Measurements from ENCODE around the gene INPP5F. TPM values are rescaled to one million over a fixed set of nuclear protein-coding genes. Genes with fewer than 3 reads are reported as not detected.

INPP5F gene
- total RNA-seq, 2 experiments from 2014 or later: 17.4 to 32.0 TPM

GRCh38 chr10:119806334-119807130, 80.7 kb downstream of the INPP5F start:
- Mint-ChIP-seq H3K9me3 (ENCODE audit: low read depth) (no peaks in the 10 kb centered on the region), H3K27me3 (no peaks in the 10 kb centered on the region), H3K4me3 (no peak overlapping the region), H3K36me3 (peaks cover 10% of the 10 kb centered on the region), H3K4me1 (peaks cover 17% of the 10 kb centered on the region), H3K27ac (no peak overlapping the region)
- CTCF ChIA-PET: no interaction called here
- ATAC-seq: no peak
- no peak for DNase-seq

- CTCF ChIA-PET: interaction anchor here (0.6 to 0.7 kb wide), 2 partner anchors 697 to 1574 kb away, joined by 3 to 4 read pairs; no protein-coding TSS in a partner anchor
- DNase-seq (peak; percentile 51), ATAC-seq (peak; percentile 76)
- H3K9me3 Mint-ChIP-seq (ENCODE audit: low read depth): no peaks in the 10 kb centered on the region
- H3K36me3 Mint-ChIP-seq: peaks cover 10% of the 10 kb centered on the region
- H3K27me3 Mint-ChIP-seq: no peaks in the 10 kb centered on the region
- H3K4me1 Mint-ChIP-seq: peaks cover 11% of the 10 kb centered on the region
- peak overlapping the region; percentile 7 for H3K27ac Mint-ChIP-seq
- H3K4me3 Mint-ChIP-seq: no peak overlapping the region
Observed at GRCh38 chr10:119807960-119808697, 82.3 kb downstream of the INPP5F start.

- H3K27ac Mint-ChIP-seq: no peak overlapping the region
- no peak overlapping the region for H3K4me3 Mint-ChIP-seq
- ATAC-seq (no peak), DNase-seq (no peak)
- H3K27me3 Mint-ChIP-seq: no peaks in the 10 kb centered on the region
- peaks cover 11% of the 10 kb centered on the region for H3K36me3 Mint-ChIP-seq
- CTCF ChIA-PET: interaction anchor here (1.0 to 1.5 kb wide), 3 partner anchors 11 to 60 kb away, joined by 3 to 4 read pairs (median 4); no protein-coding TSS in a partner anchor
- no peaks in the 10 kb centered on the region for H3K9me3 Mint-ChIP-seq (ENCODE audit: low read depth)
- H3K4me1 Mint-ChIP-seq: peaks cover 17% of the 10 kb centered on the region
Observed at GRCh38 chr10:119811122-119811521, 85.3 kb downstream of the INPP5F start.

GRCh38 chr10:119812684-119813083, 86.8 kb downstream of the INPP5F start:
- H3K4me3 Mint-ChIP-seq: no peak overlapping the region
- H3K4me1 Mint-ChIP-seq: peaks cover 14% of the 10 kb centered on the region
- H3K27me3 Mint-ChIP-seq: no peaks in the 10 kb centered on the region
- peaks cover 13% of the 10 kb centered on the region for H3K36me3 Mint-ChIP-seq
- H3K27ac Mint-ChIP-seq: no peak overlapping the region
- H3K9me3 Mint-ChIP-seq (ENCODE audit: low read depth): no peaks in the 10 kb centered on the region
- CTCF ChIA-PET: interaction anchor here (0.7 kb wide), 1 partner anchor 123 kb away, joined by 3 read pairs; no protein-coding TSS in a partner anchor
- ATAC-seq (no peak), DNase-seq (no peak)

GRCh38 chr10:119815671-119816070, 89.8 kb downstream of the INPP5F start:
- Mint-ChIP-seq H3K27ac (no peak overlapping the region), H3K27me3 (no peaks in the 10 kb centered on the region), H3K36me3 (peaks cover 12% of the 10 kb centered on the region), H3K4me1 (peaks cover 6% of the 10 kb centered on the region), H3K9me3 (ENCODE audit: low read depth) (no peaks in the 10 kb centered on the region), H3K4me3 (no peak overlapping the region)
- CTCF ChIA-PET: interaction anchor here (1.5 kb wide), 1 partner anchor 13 kb away, joined by 7 read pairs; no protein-coding TSS in a partner anchor
- peak; percentile 9 for ATAC-seq
- no peak for DNase-seq

GRCh38 chr10:119817991-119818888, 92.4 kb downstream of the INPP5F start:
- Mint-ChIP-seq H3K4me3 (no peak overlapping the region), H3K36me3 (peaks cover 12% of the 10 kb centered on the region), H3K27ac (no peak overlapping the region), H3K9me3 (ENCODE audit: low read depth) (no peaks in the 10 kb centered on the region), H3K4me1 (peaks cover 6% of the 10 kb centered on the region), H3K27me3 (no peaks in the 10 kb centered on the region)
- ATAC-seq: no peak
- DNase-seq: no peak
- CTCF ChIA-PET: no interaction called here

- ATAC-seq: no peak
- H3K27ac Mint-ChIP-seq: no peak overlapping the region
- H3K4me3 Mint-ChIP-seq: no peak overlapping the region
- no peaks in the 10 kb centered on the region for H3K9me3 Mint-ChIP-seq (ENCODE audit: low read depth)
- no peak for DNase-seq
- CTCF ChIA-PET: no interaction called here
- H3K4me1 Mint-ChIP-seq: peaks cover 6% of the 10 kb centered on the region
- no peaks in the 10 kb centered on the region for H3K27me3 Mint-ChIP-seq
- H3K36me3 Mint-ChIP-seq: peaks cover 10% of the 10 kb centered on the region
Observed at GRCh38 chr10:119818889-119819270, 93.0 kb downstream of the INPP5F start.

- no peak overlapping the region for H3K4me3 Mint-ChIP-seq
- peaks cover 5% of the 10 kb centered on the region for H3K36me3 Mint-ChIP-seq
- H3K9me3 Mint-ChIP-seq (ENCODE audit: low read depth): no peaks in the 10 kb centered on the region
- H3K4me1 Mint-ChIP-seq: no peaks in the 10 kb centered on the region
- CTCF ChIA-PET: no interaction called here
- no peak overlapping the region for H3K27ac Mint-ChIP-seq
- H3K27me3 Mint-ChIP-seq: no peaks in the 10 kb centered on the region
- no peak for DNase-seq
- no peak for ATAC-seq
Observed at GRCh38 chr10:119821182-119821581, 95.3 kb downstream of the INPP5F start.

- Mint-ChIP-seq H3K4me3 (no peak overlapping the region), H3K36me3 (peaks cover 16% of the 10 kb centered on the region), H3K27ac (no peak overlapping the region), H3K4me1 (no peaks in the 10 kb centered on the region), H3K9me3 (ENCODE audit: low read depth) (no peaks in the 10 kb centered on the region), H3K27me3 (no peaks in the 10 kb centered on the region)
- CTCF ChIA-PET: interaction anchor here (0.8 kb wide), 1 partner anchor 74 kb away, joined by 3 read pairs; no protein-coding TSS in a partner anchor
- DNase-seq (no peak), ATAC-seq (no peak)
Observed at GRCh38 chr10:119824299-119824698, 98.4 kb downstream of the INPP5F start.

- CTCF ChIA-PET: interaction anchor here (1.5 kb wide), 1 partner anchor 76 kb away, joined by 3 read pairs; no protein-coding TSS in a partner anchor
- ATAC-seq (no peak), DNase-seq (no peak)
- Mint-ChIP-seq H3K27ac (no peak overlapping the region), H3K36me3 (peaks cover 30% of the 10 kb centered on the region), H3K27me3 (no peaks in the 10 kb centered on the region), H3K4me3 (no peak overlapping the region), H3K4me1 (no peaks in the 10 kb centered on the region), H3K9me3 (ENCODE audit: low read depth) (no peaks in the 10 kb centered on the region)
Observed at GRCh38 chr10:119826771-119827170, 100.9 kb downstream of the INPP5F start.

GRCh38 chr10:119827430-119827829, 101.6 kb downstream of the INPP5F start:
- H3K36me3 Mint-ChIP-seq: peaks cover 36% of the 10 kb centered on the region
- no peak overlapping the region for H3K4me3 Mint-ChIP-seq
- H3K4me1 Mint-ChIP-seq: no peaks in the 10 kb centered on the region
- H3K27me3 Mint-ChIP-seq: no peaks in the 10 kb centered on the region
- CTCF ChIA-PET: interaction anchor here (1.5 kb wide), 1 partner anchor 77 kb away, joined by 3 read pairs; no protein-coding TSS in a partner anchor
- ATAC-seq (no peak), DNase-seq (no peak)
- no peak overlapping the region for H3K27ac Mint-ChIP-seq
- no peaks in the 10 kb centered on the region for H3K9me3 Mint-ChIP-seq (ENCODE audit: low read depth)

GRCh38 chr10:119829429-119829828, 103.6 kb downstream of the INPP5F start:
- CTCF ChIA-PET: no interaction called here
- peaks cover 52% of the 10 kb centered on the region for H3K36me3 Mint-ChIP-seq

GRCh38 chr10:119830851-119831250, 105.0 kb downstream of the INPP5F start:
- Mint-ChIP-seq H3K4me3 (no peak overlapping the region), H3K27me3 (no peaks in the 10 kb centered on the region), H3K36me3 (peaks cover 66% of the 10 kb centered on the region), H3K27ac (no peak overlapping the region), H3K9me3 (ENCODE audit: low read depth) (peaks cover 2% of the 10 kb centered on the region), H3K4me1 (peaks cover 18% of the 10 kb centered on the region)
- CTCF ChIA-PET: interaction anchor here (1.1 kb wide), 1 partner anchor 80 kb away, joined by 3 read pairs; no protein-coding TSS in a partner anchor
- no peak for DNase-seq
- no peak for ATAC-seq

More at GRCh38 chr10:119829429-119829828, 103.6 kb downstream of the INPP5F start:
- no peak overlapping the region for H3K27ac Mint-ChIP-seq
- no peak overlapping the region for H3K4me3 Mint-ChIP-seq
- H3K9me3 Mint-ChIP-seq (ENCODE audit: low read depth): peaks cover 2% of the 10 kb centered on the region
- ATAC-seq (no peak), DNase-seq (no peak)
- no peaks in the 10 kb centered on the region for H3K27me3 Mint-ChIP-seq
- H3K4me1 Mint-ChIP-seq: peaks cover 9% of the 10 kb centered on the region

All from activated CD8-positive, alpha-beta memory T cell treated with anti-CD3 and anti-CD28 coated beads, Interleukin-2, amount 10 ng/mL, durations not matched to agents 7 days and 5 days (primary cell).